Central memory CD4-positive, alpha-beta T cell (primary cell): Measurements from ENCODE around the gene PML.
"Not testable (repeated sequence)": the region's sequence is repeated elsewhere in the genome, so short reads cannot be mapped to it uniquely, and the experiment has no call there.

Experiments used
- DNase-seq: peaks from one replicate; pipeline ENCODE4 v3.0.0; 2022

Gene PML

DNA sequence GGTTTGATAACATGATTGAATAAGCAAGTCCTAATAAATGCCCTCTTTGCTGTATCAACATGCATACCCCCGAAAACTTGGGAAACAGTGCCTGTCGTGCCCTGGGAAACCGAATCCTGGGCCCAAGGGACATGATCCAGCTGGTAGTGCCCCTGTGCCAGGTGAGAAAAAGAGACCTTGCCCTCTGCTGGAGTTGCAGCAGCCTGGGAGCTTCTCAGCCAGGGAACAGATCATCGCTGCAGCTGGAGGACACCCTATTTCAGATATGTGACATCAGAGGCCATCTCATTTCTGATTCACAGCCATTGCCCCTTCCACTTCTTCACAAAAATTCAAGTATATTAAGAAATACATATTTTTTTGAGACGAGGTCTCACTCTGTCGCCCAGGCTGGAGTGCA lies 34.7 kb upstream of the PML start:
- no peak for DNase-seq

DNA sequence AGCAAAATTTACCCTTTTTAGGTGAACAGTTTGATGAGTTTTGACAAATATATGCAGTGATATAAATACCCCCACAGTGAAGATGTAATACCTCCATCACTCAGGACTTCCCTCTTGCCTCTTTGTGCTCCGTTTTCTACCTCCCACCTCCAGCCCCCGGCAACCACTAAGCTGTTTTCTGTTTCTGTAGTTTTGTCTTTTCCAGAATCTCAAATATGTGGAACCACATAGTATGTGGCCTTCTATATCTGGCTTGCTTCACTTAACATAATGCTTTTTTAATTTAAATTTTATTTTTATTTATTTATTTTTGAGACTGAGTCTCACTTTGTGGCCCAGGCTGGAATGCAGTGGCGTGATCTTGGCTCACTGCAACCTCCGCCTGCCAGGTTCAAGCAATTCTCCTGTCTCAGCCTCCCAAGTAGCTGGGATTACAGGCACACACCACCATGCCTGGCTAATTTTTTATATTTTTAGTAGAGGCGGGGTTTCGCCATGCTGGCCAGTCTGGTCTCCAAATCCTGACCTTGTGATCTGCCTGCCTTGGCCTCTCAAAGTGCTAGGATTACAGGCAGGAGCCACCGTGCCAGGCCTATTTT lies 33.9 kb upstream of the PML start:
- not testable (repeated sequence) for DNase-seq

DNA sequence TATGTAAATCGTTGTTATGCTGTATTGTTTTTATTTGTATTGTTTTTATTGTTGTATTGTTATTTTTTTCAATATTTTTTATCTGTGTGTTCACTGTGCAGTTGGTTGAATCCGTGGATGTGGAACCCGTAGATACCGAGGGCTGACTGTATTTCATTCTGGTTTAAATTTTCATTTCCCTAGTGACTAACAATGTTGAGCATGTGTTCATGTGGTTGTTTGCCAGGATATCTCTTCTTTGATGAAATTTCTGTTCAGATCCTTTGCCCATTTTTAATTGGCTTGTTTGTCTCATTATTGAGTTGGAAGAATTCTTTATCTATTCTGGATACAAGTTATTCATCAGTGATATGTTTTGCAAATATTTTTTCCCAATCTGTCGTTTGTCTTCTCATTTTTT lies 32.1 kb upstream of the PML start:
- no peak for DNase-seq

DNA sequence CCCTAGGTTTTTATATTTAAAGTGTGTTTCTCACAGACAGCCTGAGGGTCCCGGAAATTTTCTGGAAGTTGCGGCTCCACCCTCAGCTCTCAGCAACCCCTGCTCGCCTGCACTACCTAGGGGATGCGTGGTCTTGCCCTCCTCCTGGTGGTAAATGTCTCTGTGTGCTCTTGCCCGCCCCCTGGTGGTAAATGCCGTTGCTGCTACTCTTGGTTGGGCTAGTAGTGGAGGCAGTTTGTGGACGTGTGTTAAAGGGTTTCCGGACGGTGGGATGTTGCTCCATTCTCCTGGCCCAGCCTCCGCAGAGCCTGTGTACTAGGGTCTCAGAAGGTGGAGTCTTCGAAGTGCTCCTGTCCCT lies 29.8 kb upstream of the PML start:
- DNase-seq: peak; percentile 78

DNA sequence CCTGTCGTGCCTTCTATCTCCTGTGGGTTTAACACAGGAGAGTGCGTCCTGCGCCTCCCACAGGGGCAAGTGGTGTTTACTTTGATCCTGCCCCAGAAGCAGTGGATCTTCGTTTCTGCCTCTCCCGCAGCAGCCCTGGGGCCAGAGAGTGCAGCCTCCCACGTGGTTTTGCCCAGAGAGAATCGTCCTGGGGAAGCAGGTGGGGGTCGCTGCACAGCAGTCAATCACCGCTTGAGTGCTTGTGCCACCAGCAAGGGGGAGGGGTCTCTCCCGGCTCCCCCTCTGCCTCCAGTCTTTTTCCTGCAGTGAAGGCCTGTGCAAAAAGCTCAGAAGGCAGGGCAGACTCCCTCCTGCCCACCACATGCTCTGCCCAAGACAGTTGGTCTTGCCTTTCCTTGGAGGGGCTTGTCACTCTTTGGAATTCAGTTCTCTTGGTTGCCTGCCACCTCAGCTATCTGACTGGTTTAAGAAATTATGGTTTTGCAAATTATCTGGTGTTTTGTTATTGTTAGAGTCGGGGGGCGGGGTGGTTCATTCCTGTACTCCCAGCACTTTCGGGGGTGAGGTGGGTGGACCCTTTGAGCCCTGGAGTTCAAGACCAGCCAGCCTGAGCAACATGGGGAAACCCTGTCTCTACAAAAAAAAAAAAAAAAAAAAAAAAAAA lies 29.3 kb upstream of the PML start:
- DNase-seq: no peak

DNA sequence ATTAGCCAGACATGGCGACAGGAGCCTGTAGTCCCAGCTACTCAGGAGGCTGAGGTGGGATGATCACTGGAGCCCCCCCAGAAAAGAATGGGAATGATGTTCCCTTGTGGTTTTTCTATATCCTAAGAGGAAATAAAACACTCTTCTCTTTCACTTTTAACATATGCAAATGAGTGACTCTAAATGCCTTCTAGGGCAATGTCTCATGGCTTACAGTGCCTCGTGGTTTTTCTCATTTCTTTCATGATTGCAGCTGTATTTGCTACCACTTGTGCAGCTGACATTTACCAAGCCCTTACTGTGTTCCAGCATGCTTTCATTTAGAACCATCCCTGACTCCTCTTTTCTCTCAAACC lies 28.8 kb upstream of the PML start:
- DNase-seq: peak; percentile 45

DNA sequence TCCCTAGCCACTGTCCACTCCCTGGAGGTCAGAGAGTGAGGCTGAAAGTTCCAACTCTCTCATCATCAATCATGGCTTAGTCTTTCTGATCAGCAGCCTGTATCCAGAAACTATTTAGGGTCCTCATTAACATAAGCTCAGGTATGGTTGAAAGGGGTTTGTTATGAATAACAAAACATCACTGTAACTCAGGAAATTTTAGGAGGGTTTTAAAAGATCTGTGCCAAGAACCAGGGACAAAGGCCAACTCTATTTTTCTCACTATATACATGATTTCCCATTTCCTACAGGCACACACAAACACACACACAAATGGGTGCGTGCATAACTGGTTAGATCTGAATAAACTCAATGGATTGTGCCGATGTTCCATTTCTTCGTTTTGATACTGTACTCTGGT lies 26.1 kb upstream of the PML start:
- no peak for DNase-seq

DNA sequence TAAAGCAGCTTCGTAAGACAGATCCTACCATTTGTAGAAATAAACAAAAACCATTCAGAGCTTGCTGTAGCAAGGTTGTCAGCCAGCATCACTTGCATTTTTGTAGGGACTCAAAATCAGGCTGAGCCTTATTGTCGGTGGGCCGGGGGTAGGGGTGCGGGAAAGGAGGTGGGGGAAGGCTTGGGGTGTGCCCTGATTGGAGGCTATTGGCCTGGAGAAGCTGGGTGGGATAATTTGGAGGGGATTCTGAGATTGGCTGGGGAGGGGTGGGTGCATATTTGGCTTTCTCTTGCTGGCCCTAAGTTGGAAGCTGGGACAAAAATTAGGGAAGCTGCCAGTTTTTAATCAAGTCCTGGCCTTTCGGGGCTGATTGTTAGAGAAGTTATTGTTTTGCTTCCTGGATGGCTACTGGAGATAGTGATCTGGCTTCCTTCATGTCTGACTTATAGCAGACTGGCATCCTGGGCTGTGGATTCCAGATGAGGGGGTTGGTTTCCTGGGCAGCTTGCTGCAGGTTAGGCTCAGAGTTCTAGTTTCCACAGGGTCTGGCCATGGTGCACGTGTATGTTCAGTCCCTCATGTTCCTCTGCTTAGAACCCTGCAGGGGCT lies 25.3 kb upstream of the PML start:
- DNase-seq: no peak

DNA sequence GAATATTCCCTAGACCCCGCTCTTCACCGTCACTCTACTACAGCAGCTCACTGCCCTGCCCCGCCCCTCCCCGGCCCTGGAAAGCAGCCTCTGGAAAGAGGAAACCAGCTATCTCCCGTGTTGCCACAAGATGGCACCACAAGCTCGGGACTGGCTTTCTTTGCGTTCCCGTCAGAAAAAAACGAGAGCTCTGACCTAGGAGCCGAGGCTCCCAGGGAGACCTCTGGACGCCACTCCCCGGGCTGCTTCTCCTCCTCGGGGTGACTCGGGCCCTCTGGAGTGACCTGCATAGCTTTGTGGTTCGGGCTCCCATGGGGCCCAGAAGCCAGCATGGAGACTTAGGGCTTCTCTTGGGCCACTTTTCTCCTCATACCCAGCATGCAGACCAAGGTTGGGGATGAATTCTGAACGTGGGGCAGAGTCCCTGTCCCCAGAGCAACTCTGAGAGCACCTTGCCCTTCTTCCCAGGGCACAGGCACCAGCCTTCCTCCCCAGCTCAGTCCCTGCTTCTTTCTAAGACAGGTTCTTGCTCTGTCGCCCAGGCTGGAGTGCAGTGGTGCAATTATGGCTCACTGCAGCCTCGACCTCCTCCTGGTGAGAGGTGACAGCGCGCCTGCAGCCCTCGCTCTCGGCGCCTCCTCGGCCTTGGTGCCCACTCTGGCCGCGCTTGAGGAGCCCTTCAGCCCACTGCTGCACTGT lies 21.4 kb upstream of the PML start:
- DNase-seq: peak; percentile 72

DNA sequence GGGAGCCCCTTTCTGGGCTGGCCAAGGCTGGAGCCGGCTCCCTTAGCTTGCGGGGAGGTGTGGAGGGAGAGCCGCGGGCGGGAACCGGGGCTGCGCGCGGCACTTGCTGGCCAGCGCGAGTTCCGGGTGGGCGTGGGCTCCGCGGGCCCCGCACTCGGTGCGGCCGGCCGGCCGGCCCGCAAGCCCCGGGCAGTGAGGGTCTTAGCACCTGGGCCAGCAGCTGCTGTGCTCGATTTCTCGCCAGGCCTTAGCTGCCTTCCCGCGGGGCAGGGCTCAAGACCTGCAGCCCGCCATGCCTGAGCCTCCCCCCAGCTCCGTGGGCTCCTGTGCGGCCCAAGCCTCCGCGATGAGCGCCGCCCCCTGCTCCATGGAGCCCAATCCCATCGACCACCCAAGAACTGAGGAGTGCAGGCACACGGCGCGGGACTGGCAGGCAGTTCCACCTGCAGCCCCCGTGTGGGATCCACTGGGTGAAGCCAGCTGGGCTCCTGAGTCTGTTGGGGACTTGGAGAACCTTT lies 20.8 kb upstream of the PML start:
- DNase-seq: not testable (repeated sequence)

DNA sequence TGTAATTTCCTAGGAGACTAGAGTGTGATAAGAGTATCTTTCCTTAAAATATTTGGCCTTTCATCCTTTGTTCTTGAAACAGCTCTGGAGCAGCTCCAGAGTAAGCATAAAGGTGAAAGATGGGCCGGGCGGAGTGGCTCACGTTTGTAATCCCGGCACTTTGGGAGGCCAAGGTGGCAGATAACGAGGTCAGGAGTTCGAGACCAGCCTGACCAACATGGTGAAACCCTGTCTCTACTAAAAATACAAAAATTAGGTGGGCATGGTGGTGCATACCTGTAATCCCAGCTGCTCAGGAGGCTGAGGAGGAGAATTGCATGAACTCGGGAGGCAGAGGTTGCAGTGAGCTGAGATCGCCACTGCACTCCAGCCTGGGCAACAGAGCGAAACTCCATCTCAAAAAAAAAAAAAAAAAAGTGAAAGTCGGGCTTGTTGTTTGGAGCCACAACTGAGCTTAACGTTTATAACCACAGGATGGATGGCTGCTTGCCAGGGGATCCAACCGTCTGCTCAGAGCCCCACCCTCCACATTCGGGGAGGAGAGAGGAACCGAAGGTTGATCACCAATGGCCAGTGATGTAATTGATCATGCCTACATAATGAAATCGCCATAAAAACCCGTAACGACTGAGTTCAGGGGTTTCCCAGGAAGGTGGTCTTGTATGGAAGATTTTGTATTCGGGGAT lies 18.9 kb upstream of the PML start:
- DNase-seq: peak; percentile 48

DNA sequence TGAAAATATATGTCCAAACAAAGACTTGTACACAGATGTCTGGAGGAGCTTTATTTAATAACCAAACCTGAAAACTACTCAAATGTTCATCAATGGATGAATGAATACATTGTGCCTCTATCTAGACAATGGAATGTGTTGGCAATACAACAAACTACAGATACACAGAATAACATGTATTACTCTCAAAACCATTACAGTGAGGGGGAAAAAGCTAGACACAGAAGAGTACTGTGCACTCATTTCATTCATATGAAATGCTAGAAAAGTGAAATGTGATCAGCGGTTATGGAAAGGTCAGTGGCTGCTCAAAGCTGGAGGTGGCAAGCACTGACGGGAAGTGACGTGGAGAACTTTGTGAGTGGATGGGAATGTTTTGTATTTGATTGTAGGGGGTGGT lies 15.6 kb upstream of the PML start:
- no peak for DNase-seq

DNA sequence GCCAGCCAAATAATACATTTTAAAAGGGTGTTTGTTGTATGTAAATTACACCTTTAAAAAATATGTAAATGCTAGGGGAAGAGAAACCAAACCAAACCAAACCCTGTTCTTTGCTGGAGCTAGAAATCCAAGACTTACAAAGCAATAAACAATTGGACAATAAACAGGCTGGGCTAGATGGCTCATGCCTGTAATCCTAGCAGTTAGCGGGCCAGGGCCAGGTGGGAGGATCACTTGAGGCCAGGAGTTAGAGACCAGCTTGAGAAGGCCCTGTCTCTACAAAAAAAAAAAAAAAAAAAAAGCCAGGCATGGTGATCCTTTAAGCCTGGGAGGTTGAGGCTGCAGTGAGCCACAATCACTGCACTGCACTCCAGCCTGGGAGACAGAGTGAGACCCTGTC lies 14.9 kb upstream of the PML start:
- no peak for DNase-seq

DNA sequence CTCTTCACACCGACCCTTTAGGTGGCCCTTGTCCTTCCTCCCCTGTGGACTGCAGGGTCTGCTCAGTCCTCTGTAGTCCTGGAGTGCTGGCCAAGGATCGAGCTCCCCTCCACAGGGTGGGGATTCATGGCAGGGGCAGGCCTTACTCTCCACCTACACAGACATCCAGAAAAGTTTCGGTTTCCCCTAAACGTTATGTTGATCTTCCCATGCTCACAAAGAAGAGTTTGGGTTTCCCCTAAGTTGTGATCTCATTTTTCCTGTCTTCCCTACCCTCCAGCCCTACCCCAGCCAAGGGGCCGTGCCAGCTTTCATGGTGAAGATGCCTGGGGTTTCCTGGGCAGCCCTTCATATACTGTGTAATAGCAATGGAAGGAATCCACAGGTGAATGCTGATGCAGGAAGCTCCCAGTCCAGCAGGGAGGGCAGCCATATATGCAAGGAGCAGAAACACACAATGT lies 12.7 kb upstream of the PML start:
- no peak for DNase-seq

DNA sequence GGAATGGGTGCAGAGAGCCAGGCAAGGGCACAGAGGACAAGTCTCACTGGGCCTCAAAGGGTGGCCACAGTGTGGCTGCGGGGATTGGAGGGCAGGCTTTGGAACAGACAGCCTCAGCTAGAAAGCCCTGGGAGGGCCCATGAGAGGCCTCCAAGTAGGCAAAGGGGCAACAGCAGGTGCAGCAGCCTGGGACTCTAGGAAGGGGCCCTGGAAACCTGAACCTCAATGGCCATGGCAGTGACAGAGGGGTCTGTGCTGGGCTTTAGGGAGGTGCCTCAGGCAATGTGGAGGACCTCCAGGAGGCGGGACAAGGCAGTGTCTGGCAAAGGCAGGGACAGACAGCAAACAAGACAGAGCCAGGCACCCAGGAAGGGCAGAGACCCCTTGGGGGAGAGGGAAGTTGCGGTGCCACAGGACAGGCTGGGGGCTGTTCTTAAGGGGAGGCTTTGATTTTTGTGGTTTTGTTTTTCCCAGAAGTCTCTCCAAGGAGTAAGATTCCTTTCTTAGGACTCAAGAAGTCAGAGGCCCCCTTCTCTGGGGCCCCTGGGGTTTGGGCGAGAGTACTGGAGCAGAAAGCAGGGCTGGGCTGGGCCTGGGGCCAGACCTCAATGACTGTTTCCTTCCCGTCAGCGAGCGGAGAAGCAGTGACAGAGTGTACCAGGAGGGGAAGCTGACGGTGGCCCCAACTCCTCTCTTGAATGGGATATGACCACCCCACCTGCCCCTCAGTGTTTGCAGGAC lies 12.1 kb upstream of the PML start:
- no peak for DNase-seq

DNA sequence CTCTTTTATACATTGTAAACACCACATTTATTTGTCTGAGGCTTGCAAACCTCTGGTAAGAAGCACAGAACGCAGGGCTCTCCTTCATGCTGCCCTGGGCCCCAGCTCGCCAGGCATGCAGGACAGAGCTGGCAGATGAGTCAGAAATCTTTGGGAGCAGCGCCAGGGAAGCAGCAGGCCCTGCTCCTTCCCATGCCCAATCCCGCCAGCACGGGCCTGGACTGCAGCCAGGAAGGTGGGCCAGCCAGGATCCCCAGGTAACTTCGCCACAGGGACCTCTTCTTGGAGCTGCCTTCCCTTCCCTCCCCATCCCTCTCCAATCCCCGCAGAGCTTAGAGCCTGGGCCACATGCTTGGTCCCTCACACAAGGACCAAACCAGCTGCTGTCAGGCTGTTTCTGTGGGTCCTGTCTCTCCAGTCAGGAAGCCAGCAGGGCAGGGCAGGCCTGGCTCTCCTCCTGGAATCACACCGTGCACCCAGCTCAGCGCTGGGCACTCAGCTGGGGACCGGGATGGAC lies 11.2 kb upstream of the PML start:
- no peak for DNase-seq

DNA sequence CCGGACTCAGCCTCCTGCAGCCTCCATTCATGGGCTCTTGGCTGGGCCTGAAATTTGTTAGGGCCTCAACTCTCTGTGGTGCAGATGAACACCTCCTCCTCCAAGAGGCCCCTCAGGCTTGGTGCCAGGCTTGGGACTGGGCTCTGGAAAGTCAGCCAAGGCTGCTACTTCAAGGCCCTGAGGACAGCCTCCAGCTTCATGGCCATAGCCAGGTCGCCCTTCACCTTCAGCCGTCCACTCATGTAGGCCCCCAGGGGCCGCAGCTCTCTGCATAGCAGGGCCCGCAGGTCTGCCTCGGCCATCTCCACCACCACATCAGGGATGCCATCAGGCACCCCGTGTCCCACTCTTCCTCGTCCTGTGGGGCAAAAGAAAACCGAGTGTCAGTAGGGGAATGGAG lies 10.7 kb upstream of the PML start:
- DNase-seq: no peak

DNA sequence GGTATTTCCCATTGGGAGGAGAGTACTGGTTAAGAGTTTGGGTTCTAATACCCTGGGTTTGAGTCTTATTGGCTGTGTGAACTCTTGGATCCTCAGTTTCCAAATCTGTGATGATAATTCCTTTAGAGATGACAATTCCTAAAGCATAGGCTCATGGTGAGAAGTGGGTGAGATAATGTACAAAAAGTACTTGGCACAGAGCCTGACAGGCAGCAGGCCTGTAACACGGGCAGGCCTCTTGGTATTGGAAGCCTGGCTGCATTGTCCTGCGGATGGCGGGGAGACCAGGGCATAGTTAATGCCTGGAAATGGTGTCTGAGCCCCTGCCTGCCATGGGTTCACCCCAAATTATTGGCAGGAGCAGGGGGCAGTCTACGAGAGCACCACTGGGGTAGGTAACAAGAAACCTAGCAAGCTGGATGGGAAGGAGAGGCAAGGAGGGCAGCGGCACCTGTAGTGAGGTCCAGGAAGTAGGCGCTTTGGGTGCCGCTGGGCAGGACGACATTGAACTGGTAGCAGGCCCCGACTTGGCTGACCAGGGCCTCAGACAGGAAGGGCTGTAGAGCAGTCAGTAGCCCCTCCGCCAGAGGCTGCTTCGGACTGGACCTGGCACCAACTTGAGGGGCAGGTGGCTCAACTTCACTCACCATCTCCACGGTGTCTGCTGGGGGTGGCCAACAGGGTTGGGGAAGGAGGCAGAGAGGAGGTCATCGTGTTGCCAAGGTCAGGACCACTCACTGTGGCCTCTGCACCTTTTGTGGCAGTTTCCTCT lies 10.1 kb upstream of the PML start:
- no peak for DNase-seq

DNA sequence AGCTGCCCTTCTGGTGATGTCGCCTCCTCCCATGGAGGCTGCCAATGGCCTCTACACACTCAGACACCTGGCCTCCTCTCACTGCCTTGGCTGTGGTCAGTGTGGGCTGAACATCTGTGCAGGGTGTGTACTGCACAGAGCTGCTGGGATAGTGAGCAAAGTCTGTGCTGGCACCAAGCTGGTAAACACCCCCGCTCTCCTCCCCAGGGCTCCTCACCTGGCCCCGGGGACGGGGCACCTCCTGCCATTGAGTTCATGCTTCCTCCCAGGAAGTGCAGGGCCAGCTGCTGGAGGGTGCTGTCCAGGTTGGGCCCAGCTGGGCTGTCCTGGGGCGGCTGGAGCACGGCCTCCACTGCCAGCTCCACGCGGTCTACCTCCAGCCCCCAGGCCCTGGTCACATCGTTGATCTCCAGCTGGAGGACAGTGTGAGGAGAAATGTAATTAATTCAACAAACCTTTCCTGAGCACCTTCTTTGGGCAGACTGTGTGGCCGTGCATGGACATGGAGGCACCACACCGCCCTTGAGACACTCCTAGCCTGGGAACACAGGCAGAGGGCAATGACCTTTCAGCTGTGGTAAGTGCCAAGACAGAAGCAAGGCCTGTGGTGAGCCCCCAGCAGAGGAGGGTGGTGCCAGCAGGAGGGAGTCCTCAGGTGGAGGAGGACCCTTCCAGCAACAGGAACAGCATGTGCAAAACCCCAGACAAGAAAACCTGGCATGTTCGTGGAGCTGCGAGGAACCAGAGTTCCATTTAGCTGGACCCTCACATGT lies 9.2 kb upstream of the PML start:
- DNase-seq: no peak

DNA sequence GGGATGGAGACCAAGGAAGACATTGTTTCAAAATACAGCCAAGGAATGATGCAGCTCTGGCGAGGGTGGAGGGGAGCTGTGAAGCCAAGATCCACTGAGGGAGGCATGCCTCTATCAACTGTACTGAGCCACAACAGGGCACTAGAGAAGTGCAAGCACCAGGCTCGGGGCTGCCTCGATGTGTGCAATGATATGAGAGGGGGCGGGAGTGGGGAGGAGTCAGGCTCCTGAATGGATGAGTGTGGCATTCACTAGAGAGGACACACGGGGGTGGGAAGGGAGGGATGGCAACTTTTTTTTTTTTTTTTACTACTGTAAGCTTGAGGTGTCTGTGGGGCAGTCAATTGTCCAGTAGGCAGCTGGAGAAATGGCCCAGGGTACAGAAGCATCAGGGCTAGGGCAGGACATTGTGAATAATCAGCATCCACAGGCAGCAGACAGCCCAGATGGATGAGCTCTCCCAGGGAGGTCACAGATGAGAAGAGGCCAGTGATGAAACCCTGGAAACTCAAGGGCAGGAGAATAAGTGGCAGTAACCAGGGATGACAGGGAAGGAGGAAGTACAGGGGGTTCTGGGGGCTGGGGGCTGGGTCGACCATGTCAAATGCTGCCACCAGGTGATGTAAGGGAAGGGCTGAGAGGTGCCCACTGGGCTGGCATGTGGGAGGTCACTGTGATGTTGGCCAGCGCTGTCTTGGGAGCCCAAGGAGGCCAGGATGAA lies 8.3 kb upstream of the PML start:
- DNase-seq: no peak
